Muscle of back (tissue), 11 donors: Measurements from ENCODE around the gene CD83. TPM values are rescaled to one million over a fixed set of nuclear protein-coding genes. Genes with fewer than 3 reads are reported as not detected.

Source experiments
- DNase-seq, 3 donors: peaks; one replicate each; pipeline versions ENCODE4 v3.0.0 to v3.0.0-alpha.2; 2013
- polyA plus RNA-seq, 10 donors: library from polyadenylated mRNA; unstranded; fragments of 120-200 nt; gene quantifications; one replicate each; pipeline ENCODE4 v1.2.1, GENCODE V29; 2013; ENCODE audit not compliant: insufficient read length in 10 of 10

Gene CD83
- polyA plus RNA-seq, 10 donors: 9.7 to 17.0 (median 11.9) TPM

DNA sequence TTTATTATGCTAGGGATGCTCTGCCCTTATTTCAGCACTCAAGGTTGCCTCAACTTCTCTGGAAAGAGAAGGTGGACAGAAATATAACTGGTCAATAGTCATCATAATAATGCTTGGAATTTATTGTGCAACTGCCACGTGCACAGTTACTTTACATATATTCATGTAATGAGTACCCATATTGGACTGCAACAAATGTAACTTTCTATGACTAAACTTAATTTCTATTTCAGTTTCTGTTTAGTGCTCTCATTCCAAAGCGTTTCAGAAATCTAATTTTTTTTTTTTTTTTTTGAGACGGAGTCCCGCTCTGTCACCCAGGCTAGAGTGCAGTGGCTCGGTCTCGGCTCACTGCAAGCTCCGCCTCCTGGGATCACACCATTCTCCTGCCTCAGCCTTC lies 28.3 kb upstream of the CD83 start:
- no peak for DNase-seq

DNA sequence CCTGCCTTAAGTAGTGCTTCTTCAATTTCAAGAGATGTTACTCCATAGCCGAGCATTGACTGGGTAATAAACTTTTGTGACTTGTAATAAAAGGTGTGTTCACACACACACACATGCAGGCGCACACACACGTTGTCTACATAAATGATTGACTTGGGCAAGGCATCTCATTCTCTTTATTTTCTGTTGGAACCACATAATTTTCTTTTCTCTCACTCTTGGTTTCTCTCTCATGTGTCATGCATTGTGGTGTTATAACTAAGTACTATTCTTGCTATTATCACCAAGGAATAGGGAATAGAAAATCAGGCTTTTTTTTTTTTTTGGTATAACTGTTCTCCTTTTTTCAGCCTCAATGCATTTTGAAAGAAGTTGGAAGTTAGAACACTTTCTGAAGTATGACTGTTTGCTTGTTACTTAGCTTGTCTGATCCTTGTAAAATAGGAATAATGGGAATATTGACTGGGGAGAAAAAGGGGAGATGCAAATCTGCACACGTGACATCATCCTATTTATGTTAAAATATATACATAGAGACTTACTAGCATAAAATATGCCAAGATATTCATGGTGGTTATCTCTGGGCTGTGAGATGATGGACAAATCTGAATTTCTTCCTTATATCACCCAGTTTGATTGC lies 26.1 kb upstream of the CD83 start:
- no peak for DNase-seq

DNA sequence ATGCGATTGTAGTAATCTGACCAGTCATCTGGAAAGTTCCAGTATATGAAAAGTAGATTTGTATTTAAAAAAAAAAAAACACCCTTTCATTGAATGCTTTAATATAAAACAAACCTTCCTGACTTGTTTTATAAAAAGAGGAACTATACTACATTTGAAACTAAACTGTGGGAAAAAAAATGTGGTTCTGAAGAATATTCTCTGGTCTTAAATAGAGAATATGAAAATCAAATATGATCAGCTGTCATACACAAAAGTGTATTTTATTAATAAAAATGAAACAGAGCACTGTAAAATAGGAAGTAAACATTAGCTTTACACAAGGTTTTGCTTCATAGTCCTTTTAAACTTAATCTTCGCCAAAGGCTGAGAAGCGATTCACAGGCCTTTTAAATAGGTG lies 25.3 kb upstream of the CD83 start:
- no peak for DNase-seq

DNA sequence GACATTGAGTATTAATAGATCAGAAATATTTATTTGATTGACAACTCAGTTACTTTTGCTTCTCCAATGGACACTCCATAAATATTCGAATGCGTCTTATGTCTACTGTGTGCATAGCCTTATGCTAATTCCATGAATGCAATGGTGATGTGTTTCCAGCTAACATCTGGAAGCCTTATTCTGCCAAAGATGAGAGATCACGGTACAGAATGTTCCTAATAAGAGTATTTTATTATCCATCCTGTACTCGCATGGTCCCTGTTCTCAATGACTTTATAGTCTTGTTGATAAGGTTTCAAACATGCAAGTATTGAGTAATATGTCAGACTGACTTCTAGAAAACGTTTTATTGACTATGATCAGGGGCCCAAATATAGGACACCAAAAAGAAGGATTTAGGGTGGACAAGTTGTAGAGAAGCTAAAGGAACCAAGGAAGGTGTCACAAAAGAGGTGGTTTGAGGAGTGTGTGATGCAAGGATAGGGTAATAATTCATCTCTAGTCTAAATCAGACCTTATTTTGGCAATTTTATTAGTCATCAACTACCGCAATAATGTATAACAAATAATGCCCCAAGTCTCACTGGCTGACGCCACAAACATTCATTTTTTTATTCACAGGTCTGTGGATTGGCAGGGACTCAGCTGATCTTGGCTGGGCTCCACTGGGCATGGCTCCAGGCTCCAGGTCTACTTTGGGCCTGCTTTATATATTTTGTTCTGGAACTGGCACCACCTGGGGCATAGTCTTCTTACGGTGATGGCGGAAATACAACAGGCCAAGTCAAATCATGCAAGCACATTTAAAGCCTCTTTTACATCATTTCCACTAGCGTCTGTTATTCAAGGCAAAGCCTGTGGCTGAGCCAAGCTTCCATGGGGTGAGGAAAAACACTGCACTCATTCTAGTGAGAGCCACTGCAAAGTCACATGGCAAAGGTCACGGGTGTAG lies 24.5 kb upstream of the CD83 start:
- DNase-seq: peak; percentile 42 to 84 (median 56)

DNA sequence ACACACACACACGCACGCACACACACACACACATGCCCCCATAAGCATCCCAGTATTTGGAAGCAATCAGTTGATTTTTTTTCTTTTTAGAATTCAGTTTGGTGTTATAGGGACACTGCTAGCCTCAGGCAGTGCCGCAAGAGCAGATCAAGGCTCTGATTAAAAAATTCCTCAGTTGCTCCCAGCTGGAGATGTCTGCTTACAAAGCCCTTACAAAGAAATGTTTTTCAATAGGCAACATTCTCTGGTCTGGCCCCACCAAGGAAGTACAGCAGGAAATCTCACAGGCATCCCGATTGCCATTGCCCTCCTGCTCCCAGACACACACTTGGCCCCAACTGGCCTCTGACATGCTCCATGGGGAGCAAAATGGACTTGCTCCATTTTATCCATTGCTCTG lies 22.9 kb upstream of the CD83 start:
- DNase-seq: no peak

DNA sequence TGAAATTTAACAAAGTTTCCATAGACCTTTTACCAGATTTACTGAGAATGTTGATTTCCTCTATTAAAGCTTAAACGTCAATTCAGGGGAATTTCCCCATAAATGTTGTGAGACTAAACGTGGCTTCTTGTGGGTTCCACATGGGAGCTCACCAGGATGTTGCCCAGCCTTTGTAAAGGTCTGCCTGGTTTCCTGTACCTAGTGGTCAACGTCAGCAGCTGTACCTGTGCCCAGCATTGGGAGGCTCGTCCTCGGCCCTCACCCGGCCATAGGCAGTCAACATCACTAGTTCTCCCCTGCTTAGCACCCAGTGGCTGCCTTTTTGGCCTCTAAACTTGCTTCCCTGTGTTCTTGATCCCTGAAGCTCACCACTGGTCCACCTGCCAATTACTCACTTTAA lies 22.1 kb upstream of the CD83 start:
- no peak for DNase-seq

DNA sequence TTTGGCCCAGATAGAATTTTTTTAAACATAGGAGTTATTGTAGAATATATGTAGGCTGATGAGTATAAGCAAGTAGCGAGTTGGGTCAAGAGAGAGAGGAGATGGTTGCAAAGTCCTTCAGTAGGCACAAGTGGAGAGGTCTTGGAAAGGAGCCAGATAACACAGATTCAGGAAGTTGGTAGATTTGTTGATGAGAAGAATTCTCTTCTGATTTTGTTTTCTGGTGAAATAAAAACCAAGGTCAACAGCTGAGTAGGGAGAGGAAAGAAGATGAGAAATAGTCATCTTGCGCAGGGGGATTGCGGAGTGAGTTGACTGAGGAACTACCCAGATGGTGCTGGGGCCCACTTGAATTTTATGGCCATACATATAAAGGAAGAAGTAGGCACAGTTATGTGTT lies 17.4 kb upstream of the CD83 start:
- DNase-seq: no peak

DNA sequence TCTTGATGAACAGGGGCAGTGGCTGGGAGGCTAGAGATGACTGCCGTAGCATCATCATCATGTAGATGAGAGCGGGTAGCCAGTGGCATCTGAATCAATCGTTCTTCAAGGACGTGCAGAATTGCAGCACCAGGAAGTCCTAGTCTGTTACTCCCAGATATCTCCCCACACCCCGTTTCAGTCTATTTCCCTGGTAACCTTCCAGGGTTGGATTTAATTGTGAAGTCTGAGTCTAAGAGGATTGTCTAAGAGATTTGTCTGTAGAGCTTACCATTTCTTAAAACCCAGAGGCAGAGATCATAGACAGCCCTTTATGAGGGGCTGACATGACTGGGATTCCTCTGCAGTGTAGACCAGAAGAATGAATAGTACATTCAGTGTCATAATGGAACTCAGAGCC lies 16.6 kb upstream of the CD83 start:
- DNase-seq: no peak

DNA sequence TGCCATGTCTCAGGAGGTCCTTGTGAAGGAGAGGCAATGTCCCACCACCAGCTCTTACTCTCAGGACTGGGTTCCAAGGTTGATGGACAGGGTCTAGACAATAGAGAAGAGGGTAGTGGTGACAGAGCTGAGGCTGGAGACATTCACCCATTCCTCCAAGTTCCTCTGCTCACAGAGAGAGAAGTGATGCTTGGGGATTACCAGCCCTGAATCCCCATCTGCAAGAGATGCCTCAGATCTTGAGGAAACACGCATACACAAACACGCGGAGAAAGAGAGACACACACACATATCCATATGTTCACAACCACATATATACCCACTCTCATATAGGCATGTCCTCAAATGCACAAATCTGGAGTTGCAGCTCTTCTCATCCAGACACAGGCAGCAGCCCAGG lies 15.2 kb upstream of the CD83 start:
- DNase-seq: no peak

DNA sequence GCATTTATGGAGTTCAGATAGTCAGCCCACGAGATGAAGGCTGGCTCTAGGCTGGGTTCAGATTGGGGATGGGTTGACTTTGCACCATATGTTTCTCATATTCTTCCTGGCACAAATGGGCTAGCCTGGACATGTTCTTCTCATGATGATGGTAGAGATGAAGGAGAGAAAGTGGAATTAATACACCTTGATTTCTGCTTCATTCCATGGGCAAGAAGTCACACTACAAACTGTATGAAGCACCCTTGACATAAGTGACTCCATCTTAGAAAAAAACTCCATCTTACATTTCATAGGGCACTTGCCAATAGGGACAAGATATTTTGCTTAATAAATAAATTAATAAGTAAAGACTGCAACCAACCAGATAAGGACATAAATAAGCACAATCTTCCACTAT lies 12.0 kb upstream of the CD83 start:
- no peak for DNase-seq

DNA sequence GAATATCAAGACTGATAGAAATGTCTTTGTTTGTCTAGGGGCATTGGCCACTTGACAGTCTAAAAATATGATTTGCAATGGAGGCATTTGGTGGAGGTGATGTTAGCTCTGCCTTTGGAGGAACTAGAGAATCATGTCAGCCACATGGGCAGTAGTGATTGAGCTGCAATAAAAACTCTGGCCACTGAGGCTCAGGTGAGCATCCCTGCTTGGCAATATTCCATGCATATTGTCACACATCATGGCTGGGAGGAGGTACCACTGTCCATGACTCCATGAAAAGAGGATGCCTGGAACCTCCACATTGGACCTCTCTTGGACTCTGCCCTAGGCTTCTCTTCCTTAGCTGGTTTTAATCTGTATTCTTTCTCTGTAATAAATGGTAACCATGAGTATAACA lies 10.6 kb upstream of the CD83 start:
- DNase-seq: no peak

DNA sequence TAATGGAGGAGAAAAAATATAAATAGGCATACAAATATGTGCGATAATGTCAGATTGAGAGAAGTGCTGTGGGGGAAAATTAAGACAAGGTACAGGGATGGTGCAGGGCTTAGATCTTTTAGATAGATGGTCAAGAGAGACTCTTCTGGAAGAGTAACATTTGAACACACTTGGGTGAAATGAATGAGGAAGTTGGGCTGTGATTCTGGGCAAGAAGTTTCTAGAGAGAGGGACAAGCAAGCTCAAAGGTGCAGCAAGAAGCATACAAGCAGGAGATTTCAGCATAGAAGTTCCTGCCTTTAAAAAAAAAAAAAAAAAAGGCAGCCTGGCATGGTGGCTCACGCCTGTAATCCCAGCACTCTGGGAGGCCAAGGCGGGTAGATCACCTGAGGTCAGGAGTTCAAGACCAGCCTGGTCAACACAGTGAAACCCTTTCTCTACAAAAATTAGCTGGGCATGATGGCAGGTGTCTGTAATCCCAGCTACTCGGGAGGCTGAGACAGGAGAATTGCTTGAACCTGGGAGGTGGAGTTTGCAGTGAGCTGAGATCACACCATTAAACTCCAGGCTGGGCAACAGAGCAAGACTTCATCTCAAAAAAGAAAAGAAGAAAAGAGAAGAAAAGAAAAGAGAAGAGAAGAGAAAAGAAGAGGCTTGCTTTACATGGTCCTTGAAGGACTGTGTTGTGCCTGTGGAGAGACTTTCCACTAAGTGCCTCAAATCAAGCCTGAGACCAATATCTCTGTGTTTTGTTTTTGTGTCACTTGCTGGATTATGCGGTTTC lies 9.7 kb upstream of the CD83 start:
- DNase-seq: no peak

DNA sequence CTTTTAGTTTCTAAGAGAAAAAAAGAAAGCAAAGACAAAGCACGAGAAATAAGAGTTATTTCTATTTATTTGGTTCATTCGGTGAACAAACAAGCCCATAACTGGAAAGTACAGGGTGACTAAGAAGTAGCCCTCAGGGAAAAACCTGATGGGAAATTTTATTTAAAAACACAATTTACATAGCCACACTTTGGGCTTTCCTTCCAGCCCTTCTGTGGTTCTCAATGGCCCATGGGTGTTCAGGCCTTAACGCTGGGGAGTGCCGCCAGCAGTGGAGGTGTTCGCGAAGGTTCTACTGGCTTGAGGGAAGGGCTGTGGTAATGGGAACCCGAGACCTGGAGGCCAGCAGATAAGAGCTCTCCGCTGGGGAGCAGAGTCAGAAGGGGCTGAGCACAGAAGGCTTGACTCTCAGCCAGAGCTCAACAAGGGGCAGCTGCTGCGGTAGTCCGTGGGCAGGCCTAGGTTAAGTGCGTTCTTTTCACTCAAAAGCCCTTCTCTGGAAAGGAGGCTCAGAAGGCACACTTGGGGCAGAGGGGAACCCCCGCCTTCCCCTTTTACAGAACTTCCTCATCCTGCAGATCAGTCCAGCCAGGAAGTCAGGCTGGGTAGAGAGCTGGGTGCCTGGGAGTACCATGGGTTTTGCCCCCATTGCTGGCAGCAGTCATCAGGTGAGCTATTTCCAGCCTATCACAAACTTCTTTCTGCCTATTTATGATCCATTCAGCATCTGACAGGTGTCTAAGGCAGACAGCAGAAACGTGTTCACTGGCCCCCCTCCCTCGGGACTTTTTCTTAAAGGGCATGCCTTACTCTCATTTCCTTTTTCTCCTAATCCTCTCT lies 8.8 kb upstream of the CD83 start:
- DNase-seq: no peak

DNA sequence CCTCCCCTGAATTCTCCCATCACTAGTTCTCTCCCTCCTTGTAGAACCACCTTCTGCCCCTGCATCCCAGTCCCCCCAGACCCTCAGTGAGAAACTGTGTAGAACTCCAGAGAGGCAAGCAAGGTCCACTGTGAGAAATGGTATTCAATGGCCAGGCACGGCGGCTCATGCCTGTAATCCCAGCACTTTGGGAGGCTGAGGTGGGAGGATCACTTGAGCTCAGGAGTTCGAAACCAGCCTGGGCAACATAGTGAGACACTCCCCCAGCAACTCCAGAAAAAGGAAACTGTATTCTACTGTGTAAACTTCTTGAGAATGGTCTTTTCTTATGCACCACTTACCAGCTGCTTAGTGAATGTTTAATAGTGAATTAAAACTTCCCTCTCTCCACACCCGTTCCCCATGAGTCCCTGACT lies 8.2 kb upstream of the CD83 start:
- no peak for DNase-seq

DNA sequence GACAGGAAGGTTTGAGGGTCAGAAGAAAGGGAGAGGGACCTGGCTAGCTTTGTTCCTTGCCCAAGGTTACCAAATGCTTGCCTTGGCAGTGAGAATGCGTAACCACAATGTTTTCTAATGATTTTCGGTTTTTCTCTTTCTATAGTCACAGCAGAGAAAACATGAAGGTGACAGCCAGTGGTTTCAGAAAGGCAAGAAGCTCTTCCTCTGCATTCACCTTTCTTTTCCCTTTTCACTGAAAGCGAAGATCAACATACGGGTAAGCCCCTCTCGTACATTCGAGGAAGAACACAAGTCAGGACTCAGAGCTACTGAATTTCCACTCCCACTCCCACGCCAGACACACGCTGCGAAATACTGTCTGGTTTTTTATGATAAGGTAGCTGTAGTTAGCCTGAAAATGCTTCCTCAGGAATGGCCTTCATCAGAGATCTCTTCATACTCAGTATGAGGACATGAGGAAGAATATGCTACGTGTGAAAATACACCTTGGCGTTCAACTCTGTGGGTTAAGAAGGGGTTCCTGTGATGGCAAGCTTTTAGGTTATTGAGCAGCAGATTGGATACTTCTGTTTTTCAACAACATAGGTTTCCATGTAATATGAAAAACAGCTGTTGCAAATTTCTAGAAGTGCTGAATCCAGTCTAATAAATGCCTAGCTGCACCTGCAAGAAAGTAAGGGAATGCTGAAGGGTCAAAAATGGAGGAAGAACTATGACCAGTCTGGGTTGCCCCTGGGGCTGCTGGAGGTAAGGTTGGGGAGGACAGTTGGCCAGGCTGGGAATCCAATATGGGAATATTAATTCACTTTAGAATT lies 7.4 kb upstream of the CD83 start:
- DNase-seq: no peak

DNA sequence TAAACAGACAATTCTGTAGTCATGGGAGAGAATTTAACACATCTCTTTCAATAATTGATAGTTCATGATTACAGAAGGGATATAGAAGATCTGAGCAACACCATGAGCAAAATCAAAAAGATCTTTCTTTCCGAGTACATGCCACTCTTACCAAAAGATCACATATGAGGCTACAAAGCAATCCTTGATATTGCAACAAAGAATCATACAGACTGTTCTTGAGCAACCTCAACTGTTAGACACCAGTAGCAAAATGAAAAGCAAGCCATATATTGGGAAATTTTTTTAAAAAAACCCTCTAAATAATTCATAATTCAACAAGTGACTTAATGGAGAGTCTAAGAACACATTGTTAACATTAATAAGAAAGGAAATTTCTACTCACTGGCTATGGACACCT lies 3.6 kb upstream of the CD83 start:
- no peak for DNase-seq

DNA sequence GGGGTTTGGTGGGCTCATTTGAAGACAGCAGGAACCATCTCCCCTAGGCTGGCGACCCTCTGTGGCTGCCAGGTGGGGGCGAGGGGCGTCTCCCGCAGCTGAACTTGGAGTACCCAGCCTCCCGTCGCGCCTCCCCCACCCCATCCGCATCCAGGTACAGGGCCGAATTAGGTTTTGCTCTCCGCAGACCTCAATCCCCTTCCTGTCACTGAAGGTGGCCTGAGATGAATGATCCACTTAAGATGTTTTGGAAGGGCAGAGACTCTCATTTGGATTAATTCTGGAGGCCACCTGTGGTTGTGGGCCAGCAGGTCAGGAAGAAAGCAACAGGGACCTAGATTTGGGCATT lies 493 bp downstream of the CD83 start:
- peak in 1 of 3 donors; percentile 43 for DNase-seq

DNA sequence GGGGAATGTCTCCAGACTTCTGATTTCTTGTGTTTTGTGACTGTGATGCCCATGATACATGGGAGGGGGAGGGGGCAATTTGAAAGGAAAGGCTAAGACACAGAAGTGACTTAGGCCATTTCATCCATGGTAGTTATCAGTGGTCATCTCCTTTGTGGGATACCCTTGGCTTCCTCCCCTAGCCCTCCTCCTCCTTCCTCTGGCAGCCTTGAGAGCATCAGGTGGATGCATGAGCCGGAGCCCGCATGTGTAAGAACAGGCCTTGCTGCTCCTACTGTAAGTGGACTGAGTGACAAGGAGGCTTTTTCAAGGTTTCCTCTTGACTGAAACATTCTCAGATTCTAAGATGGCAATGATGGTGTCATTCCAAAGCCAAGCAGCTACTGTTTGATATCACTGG lies 874 bp downstream of the CD83 start:
- no peak for DNase-seq

DNA sequence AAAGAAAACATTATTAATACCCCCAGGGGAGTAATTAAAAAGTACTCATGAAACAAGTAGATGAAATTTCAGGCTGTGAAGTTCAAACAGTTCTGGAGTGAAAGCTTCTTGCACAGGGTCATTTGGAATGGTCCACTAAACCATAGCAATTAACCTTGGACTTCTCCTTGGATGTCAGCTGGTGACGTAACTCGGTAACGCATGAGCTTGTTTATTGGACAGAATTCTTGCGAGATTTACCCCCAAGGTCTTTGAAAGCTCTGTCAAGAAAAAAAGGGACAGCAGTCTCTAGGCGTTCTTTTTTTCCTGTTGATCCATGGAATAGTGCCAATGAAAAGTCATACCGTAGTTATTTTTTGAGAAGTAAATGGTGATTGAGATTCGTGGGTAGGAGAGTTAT lies 2.2 kb downstream of the CD83 start:
- DNase-seq: no peak

DNA sequence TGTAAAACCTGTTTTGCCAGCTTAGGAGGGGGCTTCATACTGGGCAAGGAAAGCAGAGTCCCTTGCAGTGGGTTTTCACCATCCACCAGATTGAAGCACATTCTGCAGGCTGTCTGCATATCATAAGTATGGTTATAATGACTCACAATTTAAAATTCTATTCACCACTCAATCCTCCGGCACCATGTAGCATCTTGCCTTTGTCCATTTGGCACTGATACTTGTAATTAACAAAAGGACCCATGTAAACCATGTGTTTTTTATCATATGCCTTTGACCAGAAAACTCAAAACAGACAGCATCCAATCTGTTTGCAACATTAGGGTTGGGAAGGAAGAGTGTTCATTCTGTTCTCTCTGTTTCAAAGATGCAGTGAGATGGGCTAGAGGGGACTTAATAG lies 3.0 kb downstream of the CD83 start:
- DNase-seq: no peak

DNA sequence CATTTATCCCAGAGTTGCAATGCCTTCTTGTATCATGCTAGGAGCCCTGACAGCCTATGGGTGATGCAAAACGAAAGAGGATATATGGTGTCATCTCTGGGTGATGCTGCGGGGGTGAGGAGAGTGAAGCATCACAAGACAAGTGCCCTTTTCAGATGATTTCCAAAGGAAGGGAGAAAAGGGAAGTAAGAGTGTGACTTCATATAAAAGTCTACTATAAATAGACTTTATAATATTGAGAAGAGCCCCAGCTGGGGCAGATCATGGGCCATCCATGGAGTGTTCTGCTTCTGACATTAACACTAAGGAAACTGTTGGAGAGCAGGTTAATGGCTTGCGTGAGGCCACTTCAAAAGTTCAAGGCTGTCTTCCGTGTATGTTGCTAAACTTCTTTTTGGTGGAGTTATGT lies 4.4 kb downstream of the CD83 start:
- DNase-seq: peak in 1 of 3 donors; percentile 51
